Measurements from ENCODE around the gene DCST1. TPM values are rescaled to one million over a fixed set of nuclear protein-coding genes. Genes with fewer than 3 reads are reported as not detected.

The DCST1 gene
- total and polyA plus RNA-seq, 2 of the 8 experiments (the other 6 are each of a cell fraction or from before 2014, with no cell fraction given), result not detected

- no peak overlapping the region for H3K9ac ChIP-seq (replicated peaks in 1 of 4; ENCODE audit: extremely low read depth in 1 of 4, low read depth in 3 of 4, low read length in 3 of 4)
- peak overlapping the region; percentile 77; the same call in 1 of the 2 replicates for H2BK15ac ChIP-seq (ENCODE audit: low read length)
- peaks cover 16% of the 10 kb centered on the region; the same call in 1 of the 2 replicates for H3K23me2 ChIP-seq (ENCODE audit: low read depth, low read length)
- no peak overlapping the region for H4K5ac ChIP-seq (ENCODE audit: insufficient read length, low read depth, low read length)
- 87% methylated on average over 3 of the region's 3 CpGs; no CpG with 5 or more reads in 1 of the 2 experiments for WGBS, 2 experiments (ENCODE audit: extremely low coverage in 1 of 2, insufficient coverage in 1 of 2, insufficient read length in 1 of 2, insufficient replicate concordance in 2 of 2, low coverage in 1 of 2, low lambda C conversion rate in 2 of 2, missing lambda C conversion rate in 1 of 2)
- H2BK12ac ChIP-seq (ENCODE audit: low read depth, low read length), result peak overlapping the region; percentile 75; the same call in 1 of the 2 replicates
- no peaks in the 10 kb centered on the region for H3K79me2 ChIP-seq (ENCODE audit: control insufficient read depth in 1 of 2, insufficient read depth in 2 of 2, low read length in 2 of 2)
- H2BK120ac ChIP-seq (replicated peaks; ENCODE audit: low read depth, low read length), result no peak overlapping the region
- H3K4me2 ChIP-seq (ENCODE audit: insufficient read depth in 1 of 2, low read depth in 2 of 2, low read length in 2 of 2), result no peak overlapping the region; a peak in 1 of 4 replicates
- no peak overlapping the region for H2BK5ac ChIP-seq (ENCODE audit: low read depth, low read length)
- no peak overlapping the region for H3K56ac ChIP-seq (replicated peaks; ENCODE audit: insufficient read length, low read depth, low read length)
- H3K23ac ChIP-seq (ENCODE audit: insufficient read length), result no peak overlapping the region
- CTCF ChIA-PET (ENCODE audit: partially characterized antibody), result interaction anchor here (0.6 to 33.9 kb wide), 4 partner anchors 9 to 71 kb away, joined by 3 to 907 read pairs (median 18); partner anchors contain the start of genes ADAM15 and EFNA4
- H3K18ac ChIP-seq (ENCODE audit: extremely low read depth, low read length), result no peak overlapping the region
- H3K36me3 ChIP-seq (ENCODE audit: control insufficient read depth in 2 of 4, insufficient read depth in 4 of 4, low read length in 3 of 4), result no peaks in the 10 kb centered on the region
- H4K91ac ChIP-seq (replicated peaks; ENCODE audit: insufficient read length, low read length), result no peak overlapping the region
- no peak overlapping the region for H3K4ac ChIP-seq (replicated peaks; ENCODE audit: insufficient read length, low read depth, low read length)
- TF ChIP-seq CHD2 (IDR thresholded peaks at IDR 0.05; ENCODE audit: low read length) (no peak), MAX (IDR thresholded peaks at IDR 0.05) (no peak), CREB1 (IDR thresholded peaks at IDR 0.05) (no peak), SP1 (IDR thresholded peaks at IDR 0.05; ENCODE audit: low read depth, low read length) (no peak), EP300 (IDR thresholded peaks at IDR 0.05; ENCODE audit: borderline replicate concordance in 1 of 2, low read depth in 2 of 2, low read length in 2 of 2) (no peak), TBP (IDR thresholded peaks at IDR 0.05; ENCODE audit: low read depth, low read length) (no peak), EZH2 (IDR thresholded peaks at IDR 0.05; ENCODE audit: low read depth, low read length, severe bottlenecking) (no peak), RFX5 (IDR thresholded peaks at IDR 0.05; ENCODE audit: borderline replicate concordance, low read depth, low read length) (no peak), CHD1 (IDR thresholded peaks at IDR 0.05; ENCODE audit: low read depth, low read length) (no peak)
- H2BK20ac ChIP-seq (ENCODE audit: low read length), result no peak overlapping the region
- DNase-seq (ENCODE audit: low read depth in 1 of 2, low spot score in 2 of 2), result no peak
- no peak overlapping the region for H3K4me3 ChIP-seq (ENCODE audit: extremely low read depth in 1 of 4, insufficient read depth in 2 of 4, low read depth in 3 of 4, low read length in 4 of 4)
- H3K27ac ChIP-seq (ENCODE audit: low read depth, low read length), result no peak overlapping the region
- H3K27me3 ChIP-seq (replicated peaks in 1 of 4; ENCODE audit: control insufficient read depth in 3 of 4, extremely low read depth in 1 of 4, insufficient read depth in 3 of 4, low read length in 3 of 4), result peaks cover 32 to 46% (median 43%) of the 10 kb centered on the region in 4 experiments
- H3K4me1 ChIP-seq (replicated peaks in 1 of 4; ENCODE audit: control insufficient read depth in 3 of 4, insufficient read depth in 4 of 4, low read length in 3 of 4), result peaks cover 4 to 31% (median 19%) of the 10 kb centered on the region in 4 experiments
- FAIRE-seq, result no peak
- H3K14ac ChIP-seq (ENCODE audit: insufficient read length), result no peak overlapping the region
- no peaks in the 10 kb centered on the region for H3K79me1 ChIP-seq (ENCODE audit: low read depth, low read length)
- no peaks in the 10 kb centered on the region for H3K9me3 ChIP-seq (ENCODE audit: insufficient read depth in 2 of 2, low read depth in 1 of 2, low read length in 1 of 2)
- H4K8ac ChIP-seq (ENCODE audit: extremely low read depth, insufficient read depth, low read length), result no peak overlapping the region
- H4K20me1 ChIP-seq (replicated peaks in 1 of 2; ENCODE audit: control insufficient read depth in 1 of 2, insufficient read depth in 2 of 2, low read length in 2 of 2), result peaks cover 0 to 8% of the 10 kb centered on the region in 2 experiments
- H2AFZ ChIP-seq (ENCODE audit: low read length), result no peak overlapping the region
- POLR2A ChIA-PET (ENCODE audit: partially characterized antibody), result interaction anchor here (1.7 to 2.6 kb wide), 4 partner anchors 14 to 83 kb away, joined by 4 to 18 read pairs (median 7); partner anchors contain the start of gene EFNA4
- peak overlapping the region; percentile 41 for H2AK5ac ChIP-seq (ENCODE audit: low read depth, low read length)
Observed at GRCh38 chr1:155077346-155077745, 43.7 kb downstream of the DCST1 start.
